Endothelial cell of umbilical vein (primary cell): ENCODE measurements around the gene CLDN12. TPM values are rescaled to one million over a fixed set of nuclear protein-coding genes. Genes with fewer than 3 reads are reported as not detected.

Experiments
- BruUV-seq: library from RNA; stranded (reverse); fragments of 400-500 nt; replicated peaks from 2 replicates; lab custom pipeline; 2021; lab: Mats Ljungman, UMichigan
- CTCF ChIA-PET: fragments of 300-600, 350-600 bp; sonication (Branson Sonifier 250); formaldehyde crosslinking; loops from one replicate; lab custom pipeline; 2021; ENCODE audit warnings: antibody characterized with exemption, inconsistent platforms; lab: Charles Lee
- POLR2A ChIA-PET: fragments of 300-600, 350-600 bp; sonication (Branson Sonifier 250); formaldehyde crosslinking; loops from one replicate; lab custom pipeline; 2021; ENCODE audit warnings: antibody characterized with exemption, inconsistent platforms; lab: Charles Lee
- DNase-seq: peaks from one replicate; pipeline ENCODE4 v3.0.0-alpha.2; 2011; ENCODE audit warnings: low read depth, low spot score
- FAIRE-seq: peaks from 2 replicates; lab custom pipeline; 2011; peaks lifted over from hg19 to GRCh38; lab: Jason Lieb, UNC
- H2AFZ ChIP-seq: 2 replicates; pipeline ENCODE4 v1.6.0; 2012; ENCODE audit warnings: low read depth, low read length, control low read depth, inconsistent platforms
- H3K27ac ChIP-seq: 2 replicates; pipeline ENCODE4 v1.5.1; 2011; ENCODE audit warnings: low read depth, mild to moderate bottlenecking, control low read depth, low read length, moderate library complexity; ENCODE audit not compliant: insufficient read depth
- H3K27me3 ChIP-seq, 2 experiments: 2 replicates each; pipeline versions ENCODE4 v1.6.0 to v1.6.1; 2011; ENCODE audit warnings: low read length in 2 of 2, mixed read lengths in 1 of 2; ENCODE audit not compliant: control insufficient read depth in 2 of 2, insufficient read depth in 2 of 2
- H3K36me3 ChIP-seq, 2 experiments: 2 replicates in 1 of 2; 3 replicates in 1 of 2; pipeline ENCODE4 v1.5.1; 2011; ENCODE audit warnings: low read length in 2 of 2, mild to moderate bottlenecking in 1 of 2, moderate library complexity in 1 of 2; ENCODE audit not compliant: control insufficient read depth in 2 of 2, insufficient read depth in 2 of 2; ENCODE audit errors: extremely low read depth in 1 of 2
- H3K4me1 ChIP-seq: 3 replicates; pipeline ENCODE4 v1.5.1; 2011; ENCODE audit warnings: mild to moderate bottlenecking, low read length; ENCODE audit not compliant: control insufficient read depth, insufficient read depth; ENCODE audit errors: extremely low read depth
- H3K4me2 ChIP-seq: 2 replicates; pipeline ENCODE4 v1.6.1; 2011; ENCODE audit warnings: low read length, control low read depth, mixed read lengths; ENCODE audit not compliant: insufficient read depth
- H3K4me3 ChIP-seq, 3 experiments: fragments of 200-600 bp in 1 of 3; sonication (generic), shearing (Covaris generic) in 1 of 3; replicated peaks in 1 of 3; 2 replicates each; pipeline ENCODE4 v1.5.1; 2011 to 2016; ENCODE audit warnings: control low read depth in 3 of 3, low read length in 3 of 3, mild to moderate bottlenecking in 2 of 3, inconsistent platforms in 1 of 3, low read depth in 1 of 3, moderate library complexity in 1 of 3; ENCODE audit not compliant: insufficient read depth in 1 of 3
- H3K79me2 ChIP-seq: 2 replicates; pipeline ENCODE4 v1.6.0; 2012; ENCODE audit warnings: low read length, inconsistent platforms; ENCODE audit not compliant: control insufficient read depth, insufficient read depth
- H3K9ac ChIP-seq: replicated peaks from 2 replicates; pipeline ENCODE3; 2011; ENCODE audit warnings: low read length, control low read depth; ENCODE audit not compliant: insufficient read depth; ENCODE audit errors: extremely low read depth
- H3K9me1 ChIP-seq: replicated peaks from 3 replicates; pipeline ENCODE4 v1.6.0; 2011; ENCODE audit warnings: mild to moderate bottlenecking, low read length; ENCODE audit not compliant: control insufficient read depth, insufficient read depth; ENCODE audit errors: extremely low read depth
- H3K9me3 ChIP-seq: replicated peaks from 2 replicates; pipeline ENCODE4 v1.5.1; 2012; ENCODE audit warnings: low read length, inconsistent platforms; ENCODE audit not compliant: control insufficient read depth, insufficient read depth
- H4K20me1 ChIP-seq: replicated peaks from 2 replicates; pipeline ENCODE3; 2011; ENCODE audit warnings: mild to moderate bottlenecking, low read length; ENCODE audit not compliant: control insufficient read depth, insufficient read depth; ENCODE audit errors: extremely low read depth
- CTCF ChIP-seq, 2 donors: IDR thresholded peaks; 1 replicate in 1 of 2; 2 replicates in 1 of 2; pipeline ENCODE4 v1.5.1; 2011; ENCODE audit warnings: low read length in 2 of 2, mild to moderate bottlenecking in 2 of 2, moderate library complexity in 2 of 2, control low read depth in 1 of 2, inconsistent platforms in 1 of 2, low read depth in 1 of 2; ENCODE audit not compliant: insufficient read depth in 1 of 2; ENCODE audit errors: extremely low read depth in 1 of 2
- EZH2 ChIP-seq: IDR thresholded peaks from 2 replicates; pipeline ENCODE4 v1.6.1; 2012; ENCODE audit warnings: borderline replicate concordance, low read depth, mild to moderate bottlenecking, moderate library complexity, low read length, inconsistent platforms; ENCODE audit not compliant: severe bottlenecking
- GATA2 ChIP-seq: IDR thresholded peaks from 2 replicates; pipeline ENCODE4 v1.7.0; 2011; ENCODE audit warnings: low read depth, mild to moderate bottlenecking, moderate library complexity, mixed read lengths, low read length; ENCODE audit not compliant: insufficient read length, insufficient read depth
- JUN ChIP-seq: IDR thresholded peaks from 2 replicates; pipeline ENCODE4 v1.6.1; 2011; ENCODE audit warnings: borderline replicate concordance, low read depth; ENCODE audit not compliant: insufficient read length, insufficient read depth
- MAX ChIP-seq: IDR thresholded peaks from 2 replicates; pipeline ENCODE4 v1.6.1; 2011; ENCODE audit not compliant: insufficient read depth, insufficient read length
- MYC ChIP-seq: IDR thresholded peaks from one replicate; pipeline ENCODE4 v1.6.1; 2011; ENCODE audit warnings: mild to moderate bottlenecking, low read depth, low read length
- dilution Hi-C: fragments of 300-500 bp; cut with MboI; formaldehyde crosslinking; loops from one replicate; pipeline ENCODE4 v1.15.0; 2019; ENCODE audit warnings: low sequenced_read_pairs; ENCODE audit not compliant: extremely low pct_ligation_motif_present
- intact Hi-C: fragments of 100-400 bp; cut with micrococcal nuclease; formaldehyde crosslinking; loops from one replicate; pipeline ENCODE4 v1.10.0; 2022
- polyA plus RNA-seq, 4 experiments: library from polyadenylated mRNA; depleted of rRNA in 3 of 4; stranded (reverse) in 3 of 4; unstranded in 1 of 4; fragments of >200 nt; gene quantifications; 2 replicates each; pipeline versions ENCODE4 v1.2.1 to v1.2.3, GENCODE V29; 2011 to 2012; ENCODE audit warnings: missing spikeins in 1 of 4
- total RNA-seq: library from RNA; stranded (reverse); gene quantifications from 2 replicates; pipeline ENCODE4 v1.2.3, GENCODE V29; 2021

The CLDN12 gene
- total and polyA plus RNA-seq, 2 donors (not counting 3 experiments of a cell fraction or from before 2014, with no cell fraction given): 6.1 to 22.7 TPM

DNA sequence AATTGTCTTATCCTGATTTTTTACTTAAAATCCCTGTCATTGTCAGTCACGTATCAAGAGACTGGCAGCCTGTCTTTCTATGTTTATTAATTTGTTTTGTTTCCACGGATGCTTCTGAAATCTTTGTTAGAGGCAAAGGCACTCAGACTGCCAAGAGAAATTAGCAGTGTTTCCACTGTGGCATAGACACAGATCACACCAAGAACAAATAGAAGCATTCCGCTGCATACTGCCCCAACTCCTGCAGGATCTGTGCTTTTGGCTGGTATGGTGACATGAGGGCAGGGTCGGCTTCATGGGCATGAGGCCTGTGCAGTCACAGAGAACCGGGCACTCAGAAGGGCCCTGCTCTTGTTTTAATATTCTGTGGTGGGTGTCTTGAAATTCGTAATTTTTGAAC lies 18.4 kb downstream of the CLDN12 start:
- Histone ChIP-seq H3K9ac (no peak overlapping the region), H3K27ac (no peak overlapping the region), H4K20me1 (no peaks in the 10 kb centered on the region), H3K4me2 (no peak overlapping the region), H2AFZ (no peak overlapping the region), H3K79me2 (no peaks in the 10 kb centered on the region), H3K36me3 (no peaks in the 10 kb centered on the region), H3K27me3 (peaks cover 3 to 5% of the 10 kb centered on the region in 2 experiments), H3K9me3 (no peaks in the 10 kb centered on the region), H3K4me1 (peaks cover 4% of the 10 kb centered on the region), H3K9me1 (no peaks in the 10 kb centered on the region), H3K4me3 (no peak overlapping the region)
- TF ChIP-seq EZH2: no peak
- TF ChIP-seq GATA2: no peak
- TF ChIP-seq CTCF (IDR thresholded peaks at IDR 0.05; ENCODE audit: extremely low read depth in 1 of 2, insufficient read depth in 1 of 2, low read depth in 1 of 2, low read length in 2 of 2): no peak
- TF ChIP-seq MAX: no peak
- TF ChIP-seq JUN: no peak
- TF ChIP-seq MYC: no peak
- dilution Hi-C loops (no loop called here), intact Hi-C loops (no loop called here)
- no TSS peak for BruUV-seq
- ChIA-PET POLR2A (no interaction called here), CTCF (interaction anchor here (1.2 to 3.4 kb wide), 4 partner anchors 34 to 268 kb away, joined by 3 to 29 read pairs (median 8); partner anchors contain the start of gene STEAP1)
- FAIRE-seq (no peak), DNase-seq (no peak)
